Mesenchymal stem cell (in vitro differentiated cells and primary cell): Measurements from ENCODE around the gene RANBP10.

ENCODE experiments used
- DNase-seq: peaks from one replicate; pipeline ENCODE4 v3.0.0-alpha.2; 2013
- H2AFZ ChIP-seq: one replicate; pipeline ENCODE4 v1.6.1; 2013; ENCODE audit warnings: low read depth, mild to moderate bottlenecking, control low read depth, inconsistent platforms, low read length, moderate library complexity
- H2AK5ac ChIP-seq: 2 replicates; pipeline ENCODE4 v1.6.1; 2013; ENCODE audit warnings: low read length, moderate library complexity, mild to moderate bottlenecking, inconsistent platforms; ENCODE audit not compliant: severe bottlenecking
- H2BK120ac ChIP-seq: one replicate; pipeline ENCODE4 v1.6.1; 2013; ENCODE audit warnings: low read depth, mild to moderate bottlenecking, inconsistent platforms, low read length, moderate library complexity
- H2BK12ac ChIP-seq, 2 experiments: one replicate each; pipeline ENCODE4 v1.6.1; 2013; ENCODE audit warnings: inconsistent platforms in 2 of 2, low read length in 2 of 2, mild to moderate bottlenecking in 2 of 2, moderate library complexity in 2 of 2, control low read depth in 1 of 2
- H2BK15ac ChIP-seq: one replicate; pipeline ENCODE4 v1.6.1; 2013; ENCODE audit warnings: mild to moderate bottlenecking, low read depth, inconsistent platforms; ENCODE audit not compliant: poor library complexity, severe bottlenecking
- H2BK5ac ChIP-seq: 2 replicates; pipeline ENCODE4 v1.6.1; 2013; ENCODE audit warnings: low read depth, mild to moderate bottlenecking, low read length, control low read depth, inconsistent platforms; ENCODE audit not compliant: poor library complexity, severe bottlenecking
- H3K14ac ChIP-seq, 2 experiments: one replicate each; pipeline ENCODE4 v1.6.1; 2013; ENCODE audit warnings: inconsistent platforms in 2 of 2, low read length in 2 of 2, control low read depth in 1 of 2, mild to moderate bottlenecking in 1 of 2, moderate library complexity in 1 of 2
- H3K18ac ChIP-seq, 2 experiments: one replicate each; pipeline ENCODE4 v1.6.1; 2013; ENCODE audit warnings: inconsistent platforms in 2 of 2, low read length in 2 of 2, control low read depth in 1 of 2, low read depth in 1 of 2, mild to moderate bottlenecking in 1 of 2
- H3K23ac ChIP-seq, 2 experiments: one replicate each; pipeline ENCODE4 v1.6.1; 2013; ENCODE audit warnings: inconsistent platforms in 2 of 2, low read length in 2 of 2, mild to moderate bottlenecking in 2 of 2, moderate library complexity in 2 of 2, control low read depth in 1 of 2
- H3K27ac ChIP-seq: 2 replicates; pipeline ENCODE4 v1.5.1; 2013; ENCODE audit warnings: mild to moderate bottlenecking, moderate library complexity, low read length, control low read depth, inconsistent platforms; ENCODE audit not compliant: poor library complexity, severe bottlenecking
- H3K27me3 ChIP-seq, 2 experiments: 2 replicates each; pipeline versions ENCODE4 v1.6.1 to v1.7.0; 2013; ENCODE audit warnings: low read length in 2 of 2, mild to moderate bottlenecking in 2 of 2, moderate library complexity in 2 of 2, control low read depth in 1 of 2, inconsistent platforms in 1 of 2; ENCODE audit not compliant: control insufficient read depth in 1 of 2, insufficient read depth in 1 of 2
- H3K36me3 ChIP-seq, 2 experiments: 2 replicates each; pipeline versions ENCODE4 v1.6.1 to v1.7.0; 2013; ENCODE audit warnings: low read length in 2 of 2, control low read depth in 1 of 2, inconsistent platforms in 1 of 2, low read depth in 1 of 2, mild to moderate bottlenecking in 1 of 2; ENCODE audit not compliant: insufficient read depth in 2 of 2, control insufficient read depth in 1 of 2
- H3K4ac ChIP-seq, 2 experiments: one replicate each; pipeline ENCODE4 v1.6.1; 2013; ENCODE audit warnings: inconsistent platforms in 2 of 2, low read length in 2 of 2, mild to moderate bottlenecking in 2 of 2, moderate library complexity in 2 of 2, control low read depth in 1 of 2, low read depth in 1 of 2
- H3K4me1 ChIP-seq: 2 replicates; pipeline ENCODE4 v1.6.1; 2013; ENCODE audit warnings: low read depth, low read length, control low read depth; ENCODE audit not compliant: control insufficient read depth, insufficient read depth
- H3K4me2 ChIP-seq: 2 replicates; pipeline ENCODE4 v1.6.1; 2013; ENCODE audit warnings: low read length, mild to moderate bottlenecking, inconsistent platforms; ENCODE audit not compliant: poor library complexity, severe bottlenecking
- H3K4me3 ChIP-seq, 2 experiments: 2 replicates each; pipeline versions ENCODE4 v1.5.1 to v1.7.0; 2013; ENCODE audit warnings: low read length in 2 of 2, mild to moderate bottlenecking in 2 of 2, control low read depth in 1 of 2, low read depth in 1 of 2; ENCODE audit not compliant: insufficient read depth in 1 of 2
- H3K79me1 ChIP-seq: replicated peaks from 2 replicates; pipeline ENCODE4 v1.6.1; 2013; ENCODE audit warnings: mild to moderate bottlenecking, control low read depth, low read length, inconsistent platforms; ENCODE audit not compliant: poor library complexity, severe bottlenecking
- H3K9ac ChIP-seq: 2 replicates; pipeline ENCODE4 v1.7.0; 2013; ENCODE audit warnings: mild to moderate bottlenecking, low read length, moderate library complexity
- H3K9me3 ChIP-seq: 2 replicates; pipeline ENCODE4 v1.7.0; 2013; ENCODE audit warnings: mild to moderate bottlenecking, low read length; ENCODE audit not compliant: control insufficient read depth
- H4K8ac ChIP-seq: one replicate; pipeline ENCODE4 v1.6.1; 2013; ENCODE audit warnings: inconsistent platforms, mild to moderate bottlenecking, low read length, moderate library complexity
- H4K91ac ChIP-seq: one replicate; pipeline ENCODE4 v1.6.1; 2013; ENCODE audit warnings: mild to moderate bottlenecking, low read length, inconsistent platforms
- WGBS: methylation state at CpG from one replicate; pipeline ENCODE4 v1.1.7; 2013; ENCODE audit warnings: mixed read lengths; 5-methylcytosine and 5-hydroxymethylcytosine counted together

The RANBP10 gene

DNA sequence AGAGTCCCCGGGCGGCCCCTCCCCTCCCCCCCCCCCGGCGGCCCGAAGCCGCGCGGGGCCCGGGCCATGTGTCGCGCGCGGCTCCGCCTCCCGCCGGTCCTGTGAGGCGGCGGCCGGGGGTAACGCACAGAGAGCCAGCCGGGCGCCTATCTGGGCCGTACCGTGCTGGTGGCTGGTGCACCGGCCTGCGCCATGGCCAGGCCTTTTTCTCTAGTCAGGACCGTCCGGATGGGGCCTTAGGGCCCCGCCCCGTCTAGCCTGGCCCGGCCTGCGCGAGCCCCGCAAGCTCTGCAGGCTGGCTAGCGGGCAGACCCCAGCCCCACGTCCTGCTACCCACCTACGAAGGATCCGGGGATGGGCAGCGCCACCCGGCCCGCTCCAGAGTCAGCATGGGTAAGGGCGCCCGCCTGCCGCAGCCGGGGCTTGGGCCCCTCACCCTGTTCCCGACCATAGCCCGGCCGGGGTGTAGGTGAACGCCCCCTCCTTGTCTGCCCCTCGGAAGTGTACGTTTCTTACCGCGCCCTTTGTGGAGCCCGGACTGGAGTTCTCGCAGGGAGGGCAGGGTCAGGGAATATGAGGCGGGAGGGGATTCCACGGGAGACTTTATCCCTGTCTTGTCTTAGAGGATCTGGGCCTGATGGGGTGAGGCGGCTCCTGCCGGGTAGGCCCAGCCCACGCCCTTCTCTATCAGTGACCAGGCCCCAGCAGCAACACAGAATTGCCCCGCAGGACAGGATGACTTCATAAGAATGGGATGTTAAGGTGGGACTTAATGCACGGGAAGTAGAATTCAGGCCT, 40.9 kb upstream of the RANBP10 start, which contains the start of gene CENPT:
Gene CENPT, minus strand, starts transcription at position 630 of the 798 bp plus-strand sequence. CDS start 13,834 bp downstream, outside the sequence.
- peak within 1 kb of the TSS; percentile 97 for H3K27ac ChIP-seq
- H4K91ac ChIP-seq = peak within 1 kb of the TSS; percentile 99
- peak within 1 kb of the TSS; percentile 98 to 99 for H3K18ac ChIP-seq
- H3K79me1 ChIP-seq = peaks cover 2% of the 10 kb centered on the region
- H3K4me2 ChIP-seq = peak within 1 kb of the TSS; percentile 89
- no peaks in the 10 kb centered on the region for H3K9me3 ChIP-seq
- peaks cover 30% of the 10 kb centered on the region for H3K4me1 ChIP-seq
- no peak within 1 kb of the TSS for H2BK12ac ChIP-seq
- H2BK120ac ChIP-seq = peak within 1 kb of the TSS; percentile 99
- peak within 1 kb of the TSS; percentile 100 for H4K8ac ChIP-seq
- DNase-seq = peak; percentile 71
- peaks cover 16 to 20% of the 10 kb centered on the region in 2 experiments for H3K36me3 ChIP-seq
- peak within 1 kb of the TSS; percentile 8 for H2AFZ ChIP-seq
- peak within 1 kb of the TSS; percentile 3 to 82 for H3K23ac ChIP-seq
- H3K27me3 ChIP-seq = no peaks in the 10 kb centered on the region
- peak within 1 kb of the TSS; percentile 98 for H3K9ac ChIP-seq
- H2BK5ac ChIP-seq = peak within 1 kb of the TSS; percentile 89
- H3K4me3 ChIP-seq = peak within 1 kb of the TSS; percentile 85 to 92
- H3K4ac ChIP-seq = peak within 1 kb of the TSS; percentile 98 to 99
- peak within 1 kb of the TSS; percentile 62 for H2AK5ac ChIP-seq
- peak within 1 kb of the TSS; percentile 92 for H2BK15ac ChIP-seq
- peak within 1 kb of the TSS; percentile 83 to 84 for H3K14ac ChIP-seq
- WGBS = under 1% methylated on average over 48 of the region's 62 CpGs

DNA sequence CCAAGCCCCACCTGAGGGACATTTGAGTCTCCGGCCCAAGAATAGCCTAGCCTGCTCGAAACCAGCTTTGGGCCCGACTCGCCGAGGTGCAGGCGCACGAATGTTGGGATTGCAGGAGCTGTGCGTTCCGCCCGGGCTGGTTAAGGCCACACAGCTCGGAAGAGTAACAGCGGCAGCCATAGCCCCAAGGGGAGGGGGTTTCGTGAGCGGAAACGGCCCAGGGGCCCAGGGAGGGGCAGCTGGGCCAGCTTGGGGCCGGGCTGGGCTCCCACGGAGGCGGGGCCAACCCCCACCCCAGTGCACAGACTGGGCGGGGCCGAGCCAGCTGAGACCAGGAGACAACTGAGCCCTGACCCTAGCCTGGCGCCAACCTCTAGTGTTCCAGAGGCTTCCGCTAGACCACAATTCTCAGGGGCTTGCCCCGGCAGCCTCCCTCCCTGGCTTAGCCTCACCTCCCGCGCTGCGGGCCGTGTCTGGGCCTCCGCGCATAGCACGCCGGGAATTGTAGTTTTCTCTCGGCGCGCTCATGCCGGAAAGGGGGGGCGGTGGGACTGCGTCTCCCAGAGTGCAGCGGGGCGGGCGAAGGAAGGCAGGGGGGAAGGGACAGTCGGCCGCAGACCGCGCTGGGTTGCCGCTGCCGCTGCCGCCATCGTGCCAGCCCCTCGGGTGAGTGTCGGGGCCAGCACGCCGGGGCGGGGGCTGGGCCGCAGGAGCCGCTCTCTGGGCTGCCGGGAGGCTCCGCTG, 40.1 kb upstream of the RANBP10 start, which contains the start of gene NUTF2:
Gene NUTF2, plus strand, starts transcription at position 614 of the 744 bp plus-strand sequence. CDS start 18,198 bp downstream, outside the sequence.
- Histone ChIP-seq H3K18ac (peak within 1 kb of the TSS; percentile 98 to 99), H3K14ac (peak within 1 kb of the TSS; percentile 83 to 96), H3K79me1 (peaks cover 2% of the 10 kb centered on the region), H2BK12ac (peak within 1 kb of the TSS in 1 of 2 experiments; percentile 78), H3K4ac (peak within 1 kb of the TSS; percentile 98 to 99), H2BK5ac (peak within 1 kb of the TSS; percentile 89), H3K4me2 (peak within 1 kb of the TSS; percentile 89), H2BK120ac (peak within 1 kb of the TSS; percentile 99), H3K27ac (peak within 1 kb of the TSS; percentile 97), H4K91ac (peak within 1 kb of the TSS; percentile 99), H3K9ac (peak within 1 kb of the TSS; percentile 98), H2AK5ac (peak within 1 kb of the TSS; percentile 62), H3K27me3 (no peaks in the 10 kb centered on the region), H3K4me1 (peaks cover 30% of the 10 kb centered on the region), H2AFZ (peak within 1 kb of the TSS; percentile 8), H4K8ac (peak within 1 kb of the TSS; percentile 100), H2BK15ac (peak within 1 kb of the TSS; percentile 92), H3K9me3 (no peaks in the 10 kb centered on the region), H3K23ac (peak within 1 kb of the TSS; percentile 78 to 82), H3K4me3 (peak within 1 kb of the TSS; percentile 85 to 92), H3K36me3 (peaks cover 16 to 17% of the 10 kb centered on the region in 2 experiments)
- DNase-seq = peak; percentile 96
- WGBS = under 1% methylated on average over 31 of the region's 57 CpGs

DNA sequence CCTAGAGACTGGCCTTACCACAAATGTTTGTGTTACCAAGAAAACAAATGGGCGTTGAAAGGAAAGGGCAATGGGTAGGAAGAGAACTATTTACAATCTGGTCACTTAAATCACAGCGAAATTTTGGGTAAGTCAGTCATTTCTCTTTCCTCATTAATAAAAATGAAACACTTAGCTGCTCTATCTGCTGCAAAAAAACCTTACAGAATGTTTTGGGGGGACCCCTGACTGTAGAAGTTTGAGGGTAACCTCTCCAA, 39.6 kb upstream of the RANBP10 start:
- H3K9me3 ChIP-seq = no peaks in the 10 kb centered on the region
- peak overlapping the region in 1 of 2 experiments; percentile 78 for H2BK12ac ChIP-seq
- 0% methylated on average over 1 of the region's 2 CpGs for WGBS
- peak overlapping the region; percentile 100 for H4K8ac ChIP-seq
- H3K18ac ChIP-seq = peak overlapping the region; percentile 98 to 99
- DNase-seq = no peak
- H2AFZ ChIP-seq = no peak overlapping the region
- H3K4me3 ChIP-seq = peak overlapping the region; percentile 85 to 92
- H2BK5ac ChIP-seq = peak overlapping the region; percentile 89
- H3K79me1 ChIP-seq = peaks cover 4% of the 10 kb centered on the region
- peak overlapping the region; percentile 58 for H2AK5ac ChIP-seq
- peak overlapping the region; percentile 76 for H2BK15ac ChIP-seq
- H3K27ac ChIP-seq = peak overlapping the region; percentile 97
- H3K4me1 ChIP-seq = peaks cover 30% of the 10 kb centered on the region
- peak overlapping the region; percentile 99 for H2BK120ac ChIP-seq
- no peaks in the 10 kb centered on the region for H3K27me3 ChIP-seq
- peak overlapping the region; percentile 99 for H4K91ac ChIP-seq
- peak overlapping the region; percentile 98 for H3K9ac ChIP-seq
- peak overlapping the region; percentile 89 for H3K4me2 ChIP-seq
- H3K23ac ChIP-seq = peak overlapping the region; percentile 60 to 78
- H3K14ac ChIP-seq = peak overlapping the region in 1 of 2 experiments; percentile 5
- peaks cover 16% of the 10 kb centered on the region in 2 experiments for H3K36me3 ChIP-seq
- H3K4ac ChIP-seq = peak overlapping the region; percentile 95 to 97
